Neuronal stem cell (in vitro differentiated cells): Measurements from ENCODE around the gene AIDA.

Experiments used
- DNase-seq: peaks from one replicate; pipeline ENCODE4 v3.0.0-alpha.2; 2013; ENCODE audit warnings: low spot score
- H2AFZ ChIP-seq: one replicate; pipeline ENCODE4 v1.6.1; 2013; ENCODE audit warnings: mild to moderate bottlenecking, low read length, inconsistent platforms
- H2AK5ac ChIP-seq: 2 replicates; pipeline ENCODE4 v1.6.1; 2013; ENCODE audit warnings: low read depth, mild to moderate bottlenecking, inconsistent platforms, low read length, moderate library complexity, mixed read lengths
- H2BK120ac ChIP-seq: 2 replicates; pipeline ENCODE4 v1.6.1; 2013; ENCODE audit warnings: low read depth, mild to moderate bottlenecking, inconsistent platforms, low read length, moderate library complexity, mixed read lengths
- H2BK12ac ChIP-seq: one replicate; pipeline ENCODE4 v1.6.1; 2013; ENCODE audit warnings: low read length, inconsistent platforms
- H2BK15ac ChIP-seq: 2 replicates; pipeline ENCODE4 v1.6.1; 2013; ENCODE audit warnings: mild to moderate bottlenecking, low read length, inconsistent platforms, mixed read lengths
- H2BK5ac ChIP-seq: one replicate; pipeline ENCODE4 v1.6.1; 2013; ENCODE audit warnings: inconsistent platforms, mild to moderate bottlenecking, low read length, moderate library complexity
- H3K14ac ChIP-seq: one replicate; pipeline ENCODE4 v1.6.1; 2013; ENCODE audit warnings: low read length, inconsistent platforms
- H3K18ac ChIP-seq: 2 replicates; pipeline ENCODE4 v1.6.1; 2013; ENCODE audit warnings: low read length, inconsistent platforms
- H3K23ac ChIP-seq: 2 replicates; pipeline ENCODE4 v1.6.1; 2013; ENCODE audit warnings: low read depth, mild to moderate bottlenecking, mixed read lengths, low read length, inconsistent platforms; ENCODE audit not compliant: poor library complexity
- H3K27ac ChIP-seq: replicated peaks from 3 replicates; pipeline ENCODE4 v1.5.1; 2013; ENCODE audit warnings: low read length, inconsistent platforms
- H3K27me3 ChIP-seq, 3 experiments: 2 replicates each; pipeline ENCODE4 v1.6.1; 2013; ENCODE audit warnings: low read length in 3 of 3, mild to moderate bottlenecking in 2 of 3, inconsistent platforms in 1 of 3, low read depth in 1 of 3, mixed read lengths in 1 of 3, moderate library complexity in 1 of 3; ENCODE audit not compliant: control insufficient read depth in 3 of 3, insufficient read depth in 3 of 3
- H3K36me3 ChIP-seq, 2 donors: replicated peaks in 1 of 2; 2 replicates each; pipeline ENCODE4 v1.6.1; 2013; ENCODE audit warnings: low read length in 2 of 2; ENCODE audit not compliant: control insufficient read depth in 2 of 2, insufficient read depth in 2 of 2
- H3K4ac ChIP-seq: 2 replicates; pipeline ENCODE4 v1.6.1; 2013; ENCODE audit warnings: inconsistent platforms, mild to moderate bottlenecking, low read length, moderate library complexity
- H3K4me1 ChIP-seq, 2 donors: 1 replicate in 1 of 2; 2 replicates in 1 of 2; pipeline ENCODE4 v1.6.1; 2013; ENCODE audit warnings: low read length in 2 of 2, low read depth in 1 of 2; ENCODE audit not compliant: control insufficient read depth in 2 of 2, insufficient read depth in 1 of 2
- H3K4me2 ChIP-seq: one replicate; pipeline ENCODE4 v1.6.1; 2013; ENCODE audit warnings: mild to moderate bottlenecking, low read length, inconsistent platforms; ENCODE audit not compliant: insufficient read depth, poor library complexity, severe bottlenecking
- H3K4me3 ChIP-seq, 2 donors: 2 replicates each; pipeline ENCODE4 v1.5.1; 2013; ENCODE audit warnings: low read length in 2 of 2, mild to moderate bottlenecking in 2 of 2, inconsistent platforms in 1 of 2, moderate library complexity in 1 of 2
- H3K79me1 ChIP-seq: one replicate; pipeline ENCODE4 v1.6.1; 2013; ENCODE audit warnings: low read depth, mild to moderate bottlenecking, inconsistent platforms, low read length, moderate library complexity
- H3K9ac ChIP-seq: one replicate; pipeline ENCODE4 v1.6.1; 2013; ENCODE audit warnings: mild to moderate bottlenecking, low read depth, low read length, inconsistent platforms; ENCODE audit not compliant: poor library complexity
- H3K9me3 ChIP-seq, 2 donors: replicated peaks in 1 of 2; 2 replicates each; pipeline versions ENCODE3 to v1.6.1; 2013; ENCODE audit warnings: low read length in 2 of 2, mild to moderate bottlenecking in 2 of 2, inconsistent platforms in 1 of 2, low read depth in 1 of 2, mixed read lengths in 1 of 2, moderate library complexity in 1 of 2; ENCODE audit not compliant: control insufficient read depth in 2 of 2, insufficient read depth in 1 of 2
- H4K8ac ChIP-seq: one replicate; pipeline ENCODE4 v1.6.1; 2013; ENCODE audit warnings: low read depth, mild to moderate bottlenecking, inconsistent platforms, low read length, moderate library complexity
- H4K91ac ChIP-seq: one replicate; pipeline ENCODE4 v1.6.1; 2013; ENCODE audit warnings: low read length, low read depth, mild to moderate bottlenecking, inconsistent platforms; ENCODE audit not compliant: poor library complexity
- WGBS, 2 donors: extraction: QIAGEN DNeasy Blood & Tissue Kit; methylation state at CpG; one replicate each; pipeline ENCODE4 v1.1.7; 2013; ENCODE audit warnings: missing lambda C conversion rate in 2 of 2, mixed read lengths in 1 of 2; ENCODE audit not compliant: insufficient read length in 2 of 2, insufficient replicate concordance in 1 of 2; ENCODE audit errors: extremely low coverage in 2 of 2; 5-methylcytosine and 5-hydroxymethylcytosine counted together

Gene AIDA

DNA sequence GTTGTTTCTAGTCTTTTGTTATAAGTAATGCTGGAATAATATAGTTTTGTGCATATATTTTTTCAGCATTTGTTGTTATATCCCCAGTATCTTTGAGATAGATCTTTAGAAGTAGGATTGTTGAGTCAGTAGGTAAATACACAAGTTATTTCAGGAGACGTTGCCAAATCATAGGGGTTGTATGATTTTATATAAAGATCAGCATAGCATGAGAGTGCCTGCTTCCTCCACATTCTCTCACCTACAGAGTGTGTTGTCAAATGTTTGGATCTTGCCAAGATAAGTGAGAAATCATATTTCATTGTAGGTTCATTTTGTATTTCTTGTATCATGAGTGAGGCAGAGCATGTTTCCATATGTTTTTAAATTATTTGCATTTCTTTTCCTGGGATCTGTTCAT is 69.8 kb downstream of the AIDA start:
- no peak overlapping the region for H3K27ac ChIP-seq
- H3K23ac ChIP-seq, result no peak overlapping the region
- peaks cover 1 to 3% of the 10 kb centered on the region in 2 donors for H3K4me1 ChIP-seq
- DNase-seq, result no peak
- H3K4ac ChIP-seq, result no peak overlapping the region
- no peak overlapping the region for H3K4me2 ChIP-seq
- peaks cover 6 to 52% of the 10 kb centered on the region in 2 donors for H3K36me3 ChIP-seq
- H2AFZ ChIP-seq, result no peak overlapping the region
- H3K18ac ChIP-seq, result no peak overlapping the region
- no peak overlapping the region for H4K91ac ChIP-seq
- H3K14ac ChIP-seq, result no peak overlapping the region
- no peak overlapping the region for H2BK120ac ChIP-seq
- no peak overlapping the region for H2BK5ac ChIP-seq
- H3K9me3 ChIP-seq, result no peaks in the 10 kb centered on the region
- no peak overlapping the region for H3K9ac ChIP-seq
- no CpG with 5 or more reads among the region's 1 CpG for WGBS, 2 donors
- no peaks in the 10 kb centered on the region for H3K27me3 ChIP-seq
- no peak overlapping the region for H2BK12ac ChIP-seq
- no peak overlapping the region for H2BK15ac ChIP-seq
- H4K8ac ChIP-seq, result no peak overlapping the region
- H2AK5ac ChIP-seq, result no peak overlapping the region
- peaks cover 2% of the 10 kb centered on the region for H3K79me1 ChIP-seq
- no peak overlapping the region for H3K4me3 ChIP-seq

DNA sequence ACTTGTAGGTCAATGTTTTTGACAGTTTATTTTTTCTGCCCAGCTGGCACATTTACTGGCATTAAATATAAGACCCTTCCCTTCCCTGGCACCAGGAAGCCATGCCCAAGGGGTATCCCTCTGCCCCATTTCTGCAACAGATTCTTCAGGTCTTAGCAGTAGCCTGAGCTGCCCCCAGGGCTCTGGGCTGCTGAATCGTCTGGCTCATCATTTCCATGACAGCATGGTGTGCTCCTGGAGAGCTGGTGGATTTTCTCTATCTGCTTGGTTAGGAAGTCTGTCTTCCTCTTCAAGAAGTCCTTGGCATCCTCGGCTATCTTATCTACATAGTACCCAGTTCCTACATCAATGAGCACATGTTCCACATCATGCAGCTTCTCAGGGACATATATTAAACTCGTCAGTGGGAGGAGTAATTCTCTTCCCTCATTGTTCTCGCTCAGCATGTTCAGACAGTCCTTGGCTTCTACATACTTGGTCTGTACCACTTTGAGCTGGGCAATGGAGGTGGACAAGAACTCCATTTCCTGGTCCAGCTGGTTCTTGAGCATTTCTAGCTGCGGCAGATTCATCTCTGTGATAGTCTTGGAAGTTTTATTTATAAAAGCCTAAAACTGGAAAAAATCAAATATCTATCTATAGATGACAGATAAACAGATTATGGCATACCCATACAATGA is 70.9 kb downstream of the AIDA start:
- Histone ChIP-seq H3K79me1 (peaks cover 2% of the 10 kb centered on the region), H3K4me1 (peaks cover 1 to 3% of the 10 kb centered on the region in 2 donors), H3K4ac (no peak overlapping the region), H3K9ac (no peak overlapping the region), H4K8ac (no peak overlapping the region), H3K27ac (no peak overlapping the region), H2BK120ac (no peak overlapping the region), H3K36me3 (peaks cover 7 to 50% of the 10 kb centered on the region in 2 donors), H2BK12ac (no peak overlapping the region), H3K14ac (no peak overlapping the region), H2AFZ (no peak overlapping the region), H3K4me2 (no peak overlapping the region), H4K91ac (no peak overlapping the region), H2BK15ac (no peak overlapping the region), H3K27me3 (no peaks in the 10 kb centered on the region), H3K18ac (no peak overlapping the region), H3K9me3 (no peaks in the 10 kb centered on the region), H3K4me3 (no peak overlapping the region), H2AK5ac (no peak overlapping the region), H2BK5ac (no peak overlapping the region), H3K23ac (no peak overlapping the region)
- DNase-seq, result no peak
- no CpG with 5 or more reads among the region's 5 CpGs for WGBS, 2 donors

DNA sequence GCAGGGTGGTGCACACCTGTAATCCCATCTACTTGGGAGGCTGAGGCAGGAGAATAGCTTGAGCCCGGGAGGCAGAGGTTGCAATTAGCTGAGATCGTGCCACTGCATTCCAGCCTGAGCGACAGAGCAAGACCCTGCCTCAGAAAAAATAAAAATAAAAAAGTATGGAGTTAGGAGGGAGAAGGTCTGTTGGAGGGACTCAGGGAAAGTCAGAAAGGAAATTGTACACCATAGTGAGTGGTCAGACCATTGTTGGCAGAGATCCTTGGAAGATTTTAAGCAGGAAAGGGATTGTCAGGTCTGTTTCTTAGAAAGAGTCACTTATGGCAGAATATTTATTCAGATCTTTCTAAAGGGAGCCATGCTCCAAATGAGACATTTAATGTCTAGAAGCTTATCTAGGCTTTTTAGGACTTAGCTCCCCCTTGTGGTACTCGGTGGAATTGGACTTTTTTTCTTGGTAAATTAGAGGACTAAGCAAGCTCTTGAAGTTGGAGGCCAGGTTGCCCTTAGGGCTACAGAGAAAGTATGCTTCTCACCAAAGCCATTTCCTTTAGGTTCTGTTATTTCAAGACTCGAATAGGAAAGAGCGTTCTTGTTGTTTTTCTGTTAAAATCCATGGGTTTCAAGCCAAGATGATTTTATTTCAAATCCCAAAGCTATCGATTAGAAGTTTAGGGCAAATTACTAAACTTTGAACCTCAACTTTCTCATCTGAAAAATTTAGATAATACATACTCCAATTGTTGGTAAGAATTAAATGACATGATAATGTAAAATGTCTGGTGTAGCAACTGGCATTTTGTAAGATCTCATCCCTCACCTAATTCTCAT is 77.9 kb downstream of the AIDA start:
- Histone ChIP-seq H3K18ac (no peak overlapping the region), H3K4me1 (no peaks in the 10 kb centered on the region), H3K79me1 (peaks cover 4% of the 10 kb centered on the region), H3K4me2 (no peak overlapping the region), H3K23ac (no peak overlapping the region), H2BK12ac (no peak overlapping the region), H4K8ac (no peak overlapping the region), H3K14ac (no peak overlapping the region), H2BK5ac (no peak overlapping the region), H3K9me3 (no peaks in the 10 kb centered on the region), H3K4me3 (no peak overlapping the region), H3K9ac (no peak overlapping the region), H3K4ac (no peak overlapping the region), H3K36me3 (peaks cover 18 to 93% of the 10 kb centered on the region in 2 donors), H2AFZ (no peak overlapping the region), H2AK5ac (no peak overlapping the region), H2BK15ac (no peak overlapping the region), H4K91ac (no peak overlapping the region), H3K27me3 (no peaks in the 10 kb centered on the region), H3K27ac (no peak overlapping the region), H2BK120ac (no peak overlapping the region)
- no CpG with 5 or more reads among the region's 7 CpGs for WGBS, 2 donors
- DNase-seq, result peak; percentile 82

DNA sequence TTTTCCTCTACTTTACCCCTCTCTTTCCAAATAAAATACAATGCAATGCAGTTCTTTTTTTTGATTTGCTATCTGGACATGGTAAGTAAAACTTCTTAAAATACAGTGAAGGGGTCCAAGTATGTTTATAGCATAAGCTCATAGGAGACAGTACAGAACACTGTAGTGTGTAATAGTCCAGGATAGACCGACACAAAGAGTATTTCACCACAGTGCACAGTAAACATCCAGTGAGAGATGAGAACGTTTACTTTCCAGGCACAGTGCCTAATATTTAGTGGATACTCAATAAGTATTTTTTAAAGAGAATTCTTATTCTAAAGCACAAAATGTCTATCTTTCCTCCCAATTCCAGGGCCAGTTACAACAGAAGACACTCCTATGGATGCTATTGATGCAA is 79.5 kb downstream of the AIDA start:
- no peak overlapping the region for H4K91ac ChIP-seq
- no peak overlapping the region for H4K8ac ChIP-seq
- no peak overlapping the region for H3K18ac ChIP-seq
- no peak overlapping the region for H3K14ac ChIP-seq
- H2BK15ac ChIP-seq, result no peak overlapping the region
- no peak overlapping the region for H3K27ac ChIP-seq
- DNase-seq, result no peak
- no peaks in the 10 kb centered on the region for H3K4me1 ChIP-seq
- H3K4ac ChIP-seq, result no peak overlapping the region
- no peak overlapping the region for H2BK12ac ChIP-seq
- H3K4me2 ChIP-seq, result no peak overlapping the region
- no peak overlapping the region for H2AFZ ChIP-seq
- no peaks in the 10 kb centered on the region for H3K27me3 ChIP-seq
- H2BK120ac ChIP-seq, result no peak overlapping the region
- no peak overlapping the region for H3K4me3 ChIP-seq
- WGBS, 2 donors, result no CpG with 5 or more reads among the region's 2 CpGs
- H3K9me3 ChIP-seq, result no peaks in the 10 kb centered on the region
- H3K23ac ChIP-seq, result no peak overlapping the region
- H2AK5ac ChIP-seq, result no peak overlapping the region
- peaks cover 1% of the 10 kb centered on the region for H3K79me1 ChIP-seq
- peaks cover 20 to 93% of the 10 kb centered on the region in 2 donors for H3K36me3 ChIP-seq
- H2BK5ac ChIP-seq, result no peak overlapping the region
- H3K9ac ChIP-seq, result no peak overlapping the region
